HTR-8/SVneo (cell line): ENCODE measurements around the gene TBC1D2B.

Source experiments
- DNase-seq: peaks from one replicate; pipeline ENCODE4 v3.0.0; 2011; ENCODE audit warnings: low spot score, mixed read lengths; ENCODE audit not compliant: insufficient read length
- FAIRE-seq: peaks from 2 replicates; lab custom pipeline; 2011; peaks lifted over from hg19 to GRCh38; lab: Jason Lieb, UNC

TBC1D2B gene

GRCh38 chr15:78038585-78039247 is 38.8 kb downstream of the TBC1D2B start:
- FAIRE-seq (no peak), DNase-seq (no peak)

- no peak for FAIRE-seq
- no peak for DNase-seq
These were observed 39.7 kb downstream of the TBC1D2B start for GRCh38 chr15:78037779-78038305.

- no peak for FAIRE-seq
- no peak for DNase-seq
These were observed 40.2 kb downstream of the TBC1D2B start for GRCh38 chr15:78037328-78037727.

GRCh38 chr15:78035861-78036476 is 41.5 kb downstream of the TBC1D2B start:
- FAIRE-seq, result no peak
- no peak for DNase-seq

GRCh38 chr15:78035321-78035751 is 42.2 kb downstream of the TBC1D2B start:
- FAIRE-seq (no peak), DNase-seq (no peak)

- FAIRE-seq, result no peak
- DNase-seq, result no peak
These were observed 42.9 kb downstream of the TBC1D2B start for GRCh38 chr15:78034495-78035191.

GRCh38 chr15:78033864-78034263 is 43.6 kb downstream of the TBC1D2B start:
- FAIRE-seq, result no peak
- DNase-seq, result no peak

GRCh38 chr15:78032671-78033070 is 44.8 kb downstream of the TBC1D2B start:
- no peak for DNase-seq
- no peak for FAIRE-seq

GRCh38 chr15:78024883-78025282 is 52.6 kb downstream of the TBC1D2B start:
- no peak for FAIRE-seq

GRCh38 chr15:78024519-78024870 is 53.0 kb downstream of the TBC1D2B start:
- FAIRE-seq (no peak), DNase-seq (no peak)

More at GRCh38 chr15:78024883-78025282, 52.6 kb downstream of the TBC1D2B start:
- no peak for DNase-seq

GRCh38 chr15:78023865-78024518 is 53.5 kb downstream of the TBC1D2B start:
- DNase-seq, result no peak
- no peak for FAIRE-seq

- FAIRE-seq, result no peak
These were observed 54.3 kb downstream of the TBC1D2B start for GRCh38 chr15:78023081-78023665.

GRCh38 chr15:78021761-78022160 is 55.8 kb downstream of the TBC1D2B start:
- FAIRE-seq, result no peak
- no peak for DNase-seq

More at GRCh38 chr15:78023081-78023665, 54.3 kb downstream of the TBC1D2B start:
- DNase-seq, result no peak

GRCh38 chr15:78020007-78020406 is 57.5 kb downstream of the TBC1D2B start:
- DNase-seq, result no peak
- FAIRE-seq, result no peak

GRCh38 chr15:78018946-78019644 is 58.4 kb downstream of the TBC1D2B start:
- FAIRE-seq (no peak), DNase-seq (no peak)

- FAIRE-seq, result no peak
- no peak for DNase-seq
These were observed 59.1 kb downstream of the TBC1D2B start for GRCh38 chr15:78018445-78018844.

- no peak for FAIRE-seq
- DNase-seq, result no peak
These were observed 60.7 kb downstream of the TBC1D2B start for GRCh38 chr15:78016860-78017259.

GRCh38 chr15:78012643-78013077 is 64.9 kb downstream of the TBC1D2B start:
- no peak for FAIRE-seq

GRCh38 chr15:78010067-78010466 is 67.4 kb downstream of the TBC1D2B start:
- no peak for FAIRE-seq
- no peak for DNase-seq

More at GRCh38 chr15:78012643-78013077, 64.9 kb downstream of the TBC1D2B start:
- DNase-seq, result no peak
